Muscle of arm (tissue), 12 donors: ENCODE data around the gene MBTPS1. TPM values are rescaled to one million over a fixed set of nuclear protein-coding genes. Genes with fewer than 3 reads are reported as not detected.

Source experiments
- DNase-seq: peaks from one replicate; pipeline ENCODE4 v3.0.0-alpha.2; 2013
- polyA plus RNA-seq, 12 donors: library from polyadenylated mRNA; unstranded; fragments of 120-200 nt; gene quantifications; one replicate each; pipeline ENCODE4 v1.2.1, GENCODE V29; 2013; ENCODE audit not compliant: insufficient read length in 12 of 12

Gene MBTPS1
- polyA plus RNA-seq, 12 donors = 60.7 to 92.3 (median 69.3) TPM; not detected in 1

DNA sequence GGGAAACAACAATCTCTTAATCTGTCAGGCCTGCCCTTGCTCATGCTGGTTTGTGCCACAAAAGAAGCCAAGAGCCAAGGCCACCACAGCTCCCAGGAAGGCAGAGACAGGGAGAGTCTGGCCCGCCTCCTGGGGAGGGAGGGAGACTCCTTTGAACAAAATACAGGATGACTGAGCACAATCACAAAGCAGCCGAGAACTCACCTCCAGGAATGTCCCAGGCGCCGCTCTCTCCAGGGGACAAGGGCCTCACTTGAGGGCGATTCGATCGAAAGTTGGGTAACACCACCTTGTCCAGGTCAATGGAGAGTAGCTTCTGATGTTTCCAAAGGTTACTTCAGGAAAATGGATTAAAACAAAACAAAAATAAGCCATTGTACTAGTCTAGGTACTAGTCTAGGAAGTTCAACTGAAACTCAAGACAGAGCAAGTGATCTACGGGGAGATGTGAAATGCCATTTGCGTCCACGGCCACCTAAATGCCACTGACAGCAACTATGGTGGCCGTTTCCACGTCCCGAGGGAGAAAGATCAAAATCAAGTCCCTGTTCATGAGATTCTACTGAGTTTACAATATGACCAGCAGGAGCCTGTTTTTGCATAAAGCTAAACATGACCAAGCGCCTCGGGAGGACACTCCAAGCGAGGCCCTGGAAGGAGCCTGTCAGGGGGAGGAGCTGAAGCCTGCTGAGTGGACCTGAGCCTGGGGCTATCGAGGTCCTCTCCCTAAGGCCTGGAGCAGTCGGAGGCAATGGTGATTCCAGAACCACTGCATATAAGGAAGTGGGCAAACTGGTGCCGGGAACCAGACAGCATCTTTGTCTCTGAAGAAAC, 60.7 kb downstream of the MBTPS1 start:
- DNase-seq = no peak

DNA sequence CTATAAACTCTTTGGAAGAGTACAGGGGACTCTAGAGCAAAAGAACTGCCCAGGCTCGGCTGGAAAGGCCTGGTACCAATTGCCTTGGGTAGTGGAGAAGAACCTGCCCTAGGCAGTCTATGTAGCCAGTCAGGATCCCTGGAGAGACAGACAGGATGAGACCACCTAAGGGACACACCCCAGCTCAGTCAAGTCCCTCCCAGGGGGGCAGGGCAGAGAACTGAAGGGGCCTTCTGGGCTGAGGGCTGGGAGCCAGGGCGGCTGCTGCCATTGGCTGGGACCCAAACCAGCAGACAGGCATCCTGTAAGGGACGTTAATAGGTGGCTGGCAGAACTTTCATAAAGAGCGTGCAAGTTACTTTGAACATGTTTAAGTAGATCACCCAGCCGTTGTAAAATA, 61.4 kb downstream of the MBTPS1 start:
- no peak for DNase-seq

DNA sequence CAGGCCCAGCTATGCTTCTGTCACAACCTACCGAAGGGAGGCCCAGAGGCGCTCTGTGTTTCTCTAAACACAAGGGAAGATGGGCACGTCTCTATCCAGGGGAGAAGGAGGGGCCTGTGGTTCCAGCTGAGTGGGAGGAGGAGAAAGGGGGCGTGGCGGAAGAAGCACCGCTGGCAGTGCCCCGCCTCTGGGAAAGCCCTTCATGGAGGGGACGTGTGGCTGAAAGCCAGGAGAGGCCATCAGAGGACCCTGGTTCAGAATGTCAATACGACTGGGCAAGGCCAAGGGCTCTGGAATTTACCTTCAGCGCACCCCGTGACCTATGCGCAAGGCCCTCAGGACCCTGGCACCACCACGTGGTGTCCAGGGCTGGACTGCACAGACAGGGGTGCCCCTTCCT, 61.8 kb downstream of the MBTPS1 start:
- DNase-seq = no peak

DNA sequence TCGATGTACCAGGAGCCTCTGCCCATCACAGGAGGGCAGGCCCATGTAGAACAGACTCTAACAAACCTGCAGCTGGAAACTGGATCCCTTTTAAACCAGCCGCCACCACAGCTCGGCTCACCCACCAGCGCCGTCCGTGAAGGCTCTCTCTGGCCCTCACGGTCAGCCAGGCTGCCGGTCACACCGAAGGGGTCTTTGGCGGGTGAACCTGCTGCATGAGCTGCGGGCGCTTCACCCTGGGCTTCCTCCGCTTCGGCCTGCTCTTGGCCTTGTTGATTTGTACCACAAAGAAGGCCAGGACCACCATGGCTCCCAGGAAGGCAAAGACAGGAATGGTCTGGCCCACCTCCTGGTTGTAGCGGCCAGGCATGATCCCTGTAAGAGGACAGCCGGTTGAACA, 62.5 kb downstream of the MBTPS1 start:
- DNase-seq = no peak

DNA sequence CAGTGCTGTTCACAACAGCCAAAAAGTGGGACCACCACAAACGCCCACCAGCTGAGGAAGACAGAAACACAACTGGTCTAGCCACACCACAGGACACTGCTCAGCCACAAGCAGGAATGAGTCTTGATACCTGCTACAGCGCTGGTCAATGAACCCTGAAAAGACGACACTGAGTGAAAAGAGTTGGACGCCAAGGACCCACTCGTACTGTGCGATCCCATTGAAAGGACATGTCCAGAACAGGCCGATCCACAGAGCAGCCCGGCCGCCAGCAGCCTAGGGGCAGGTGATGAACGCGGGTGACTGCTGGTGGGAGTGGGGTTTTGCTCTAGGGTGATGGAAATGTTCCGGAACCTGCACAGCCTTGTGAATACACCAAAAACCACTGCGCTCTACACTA, 63.5 kb downstream of the MBTPS1 start:
- no peak for DNase-seq

DNA sequence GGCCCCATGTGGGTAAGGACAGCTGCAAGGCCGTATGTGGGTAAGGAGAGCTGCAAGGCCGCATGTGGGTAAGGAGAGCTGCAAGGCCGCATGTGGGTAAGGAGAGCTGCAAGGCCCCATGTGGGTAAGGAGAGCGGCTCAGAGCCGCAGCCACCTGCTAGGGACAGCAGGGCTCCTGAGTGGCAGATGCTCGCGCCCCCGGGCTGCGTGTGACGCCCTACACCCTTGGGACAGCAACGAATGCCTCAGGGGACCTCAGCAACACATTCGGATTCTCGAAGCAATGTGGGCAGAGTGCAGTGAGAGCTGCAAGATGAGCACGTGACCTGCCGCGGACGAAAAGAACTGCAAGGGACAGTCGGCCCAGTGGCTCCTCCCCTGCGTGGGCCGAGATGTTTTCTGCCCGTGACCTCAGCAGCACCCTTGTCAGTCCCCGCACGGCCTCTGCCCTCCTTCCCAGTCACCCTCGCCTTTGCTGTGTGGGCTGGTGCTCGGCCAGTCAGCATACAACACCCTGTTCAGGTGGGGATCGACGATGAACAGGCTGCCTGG, 64.6 kb downstream of the MBTPS1 start:
- no peak for DNase-seq

DNA sequence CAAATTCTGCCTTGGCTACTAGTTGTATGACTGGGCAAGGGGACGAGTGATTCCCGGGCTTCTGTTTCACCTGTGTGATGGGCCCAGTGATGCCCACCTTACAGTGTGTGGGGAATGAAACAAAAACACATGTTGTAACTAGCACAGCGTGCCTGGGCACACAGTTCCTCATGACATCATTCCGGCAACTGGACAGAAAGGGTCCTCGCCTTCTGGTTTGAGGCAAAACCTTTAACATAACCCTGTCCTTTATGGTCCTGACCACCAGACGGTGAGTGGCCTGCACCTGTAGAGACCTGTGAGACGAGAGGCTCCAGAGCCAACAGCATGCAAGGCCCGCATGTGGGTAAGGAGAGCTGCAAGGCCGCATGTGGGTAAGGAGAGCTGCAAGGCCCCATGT, 66.4 kb downstream of the MBTPS1 start:
- DNase-seq = no peak

DNA sequence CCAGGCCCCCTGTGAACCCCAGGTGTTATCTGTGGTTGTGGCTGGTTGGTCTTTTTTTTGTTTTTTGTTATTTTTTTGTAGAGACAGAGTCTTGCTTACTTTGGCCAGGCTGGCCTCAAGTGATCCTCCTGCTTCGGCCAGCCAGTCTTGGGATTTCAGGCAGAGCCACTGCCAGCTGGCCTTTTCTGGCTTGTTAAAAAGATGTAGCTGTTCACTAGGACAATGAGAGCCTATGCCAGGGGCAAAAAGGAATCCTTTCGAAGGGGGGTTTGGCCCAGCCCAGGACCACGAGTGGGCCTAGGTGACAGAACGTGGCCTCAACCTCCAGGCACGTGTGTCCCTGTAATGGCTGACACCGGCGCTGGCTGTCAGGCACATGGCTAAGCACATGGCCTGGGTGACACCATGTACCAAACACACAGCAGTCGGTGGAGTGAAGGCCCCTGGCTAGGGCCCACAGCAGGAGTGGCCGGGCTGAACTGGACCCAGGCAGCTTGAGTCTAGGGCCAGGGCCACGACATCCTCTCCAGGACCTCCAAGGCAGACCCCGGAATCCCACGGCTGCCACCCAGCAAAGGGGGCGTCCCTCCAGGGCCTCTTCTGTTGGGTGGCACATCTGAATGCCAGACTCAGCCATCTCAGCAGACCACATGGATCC, 67.2 kb downstream of the MBTPS1 start:
- DNase-seq = no peak

DNA sequence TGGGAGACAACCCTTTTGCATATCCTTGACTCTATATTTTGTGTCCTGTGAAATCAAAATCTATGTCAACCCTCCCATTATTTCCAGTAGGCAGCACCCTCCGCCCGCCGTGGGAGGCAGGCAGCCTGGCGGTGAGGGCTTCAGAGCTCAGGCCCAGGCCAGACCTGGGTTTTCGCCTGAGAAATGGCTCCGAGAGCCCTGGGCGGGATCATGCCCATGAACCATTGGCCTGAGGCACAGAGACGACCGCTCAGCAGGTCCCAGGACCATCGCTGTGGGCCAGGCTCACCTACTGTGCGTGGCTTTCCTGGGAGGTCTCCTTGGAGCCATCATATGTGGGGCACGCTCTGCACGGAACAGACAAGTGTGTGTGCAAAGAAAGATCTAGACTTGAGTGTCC, 67.9 kb downstream of the MBTPS1 start:
- DNase-seq = no peak

DNA sequence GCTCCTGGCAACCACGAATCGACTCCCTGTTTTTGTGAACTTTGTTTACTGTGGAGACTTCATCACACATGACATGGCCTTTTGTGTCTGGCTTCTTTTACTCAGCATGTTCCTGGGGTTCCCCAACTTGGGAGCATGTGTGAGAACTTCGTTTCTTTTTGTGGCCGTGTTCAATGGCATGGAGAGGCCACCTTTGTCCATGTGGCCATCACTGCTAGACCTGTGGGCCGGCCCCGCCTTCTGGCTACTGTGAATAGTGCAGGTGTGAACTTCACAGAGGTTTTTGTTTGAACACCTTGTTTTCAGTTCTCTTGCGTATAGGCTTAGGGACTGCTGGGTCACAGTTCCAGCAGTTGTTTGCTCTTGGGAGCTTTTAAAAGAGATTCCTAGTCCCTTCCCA, 68.5 kb downstream of the MBTPS1 start:
- DNase-seq = no peak

DNA sequence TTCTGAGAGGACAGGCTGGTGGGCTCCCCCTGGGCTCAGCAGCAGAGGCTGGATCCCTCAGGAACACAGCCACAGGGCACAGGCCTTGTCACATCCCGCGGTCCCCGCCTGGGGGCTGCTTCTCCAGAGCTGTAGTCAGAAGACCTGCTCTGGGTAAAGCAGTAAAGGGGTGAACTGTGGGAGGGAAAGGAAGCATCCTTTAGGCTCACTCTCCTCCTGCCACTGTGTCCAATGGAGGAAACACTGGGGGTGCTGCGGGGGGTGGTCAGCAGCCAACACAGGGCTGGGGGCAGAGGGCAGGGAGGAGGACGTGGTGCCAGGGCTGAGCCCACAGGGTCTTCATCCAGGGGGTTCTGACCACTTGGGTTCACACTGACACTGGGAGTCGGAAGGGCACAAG, 69.1 kb downstream of the MBTPS1 start:
- DNase-seq = no peak

DNA sequence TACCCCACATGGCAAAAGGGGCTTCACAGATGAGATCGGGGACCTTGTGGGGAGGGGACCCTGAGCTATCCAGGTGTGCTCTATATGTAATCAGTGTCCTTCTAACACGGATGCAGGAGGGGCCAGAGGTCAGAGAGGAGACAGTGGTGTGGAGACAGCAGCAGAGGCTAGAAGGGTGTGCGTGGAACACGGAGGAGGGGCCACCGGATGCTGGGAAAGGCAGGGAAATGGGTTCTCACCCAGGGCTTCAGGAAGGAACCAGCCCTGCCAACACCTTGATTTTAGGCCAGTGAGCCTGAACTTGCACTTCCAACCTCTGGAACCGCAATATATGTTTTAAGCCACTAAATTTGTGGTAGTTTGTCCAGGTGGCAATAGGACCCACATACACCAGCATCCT, 69.5 kb downstream of the MBTPS1 start:
- DNase-seq = no peak

DNA sequence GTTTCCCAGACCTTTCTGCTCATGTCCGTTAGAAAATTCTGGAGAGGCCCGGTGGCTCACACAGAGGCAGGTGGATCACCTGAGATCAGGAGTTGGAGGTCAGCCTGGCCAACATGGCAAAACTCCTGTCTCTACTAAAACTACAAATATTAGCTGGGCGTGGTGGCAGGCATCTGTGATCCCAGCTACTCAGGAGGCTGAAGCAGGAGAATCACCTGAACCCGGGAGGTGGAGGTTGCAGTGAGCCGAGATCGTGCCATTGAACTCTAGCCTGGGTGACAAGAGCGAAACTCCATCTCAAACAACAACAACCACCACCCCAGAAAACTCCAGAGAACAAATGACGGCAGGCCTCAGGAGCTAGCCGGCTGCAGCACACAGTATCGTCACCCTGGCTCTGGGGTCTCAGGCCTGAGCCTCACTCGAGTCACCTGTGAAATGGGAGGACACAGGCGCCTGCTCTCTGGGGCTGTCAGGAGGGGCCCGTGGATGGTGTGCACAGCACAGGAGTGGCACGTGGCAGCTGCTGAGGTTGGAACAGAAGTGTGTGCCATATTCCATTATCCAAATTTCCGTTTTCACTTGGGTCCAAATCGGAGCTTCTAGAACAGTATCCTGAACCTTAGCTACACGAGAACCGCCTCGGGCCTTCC, 70.8 kb downstream of the MBTPS1 start:
- no peak for DNase-seq

DNA sequence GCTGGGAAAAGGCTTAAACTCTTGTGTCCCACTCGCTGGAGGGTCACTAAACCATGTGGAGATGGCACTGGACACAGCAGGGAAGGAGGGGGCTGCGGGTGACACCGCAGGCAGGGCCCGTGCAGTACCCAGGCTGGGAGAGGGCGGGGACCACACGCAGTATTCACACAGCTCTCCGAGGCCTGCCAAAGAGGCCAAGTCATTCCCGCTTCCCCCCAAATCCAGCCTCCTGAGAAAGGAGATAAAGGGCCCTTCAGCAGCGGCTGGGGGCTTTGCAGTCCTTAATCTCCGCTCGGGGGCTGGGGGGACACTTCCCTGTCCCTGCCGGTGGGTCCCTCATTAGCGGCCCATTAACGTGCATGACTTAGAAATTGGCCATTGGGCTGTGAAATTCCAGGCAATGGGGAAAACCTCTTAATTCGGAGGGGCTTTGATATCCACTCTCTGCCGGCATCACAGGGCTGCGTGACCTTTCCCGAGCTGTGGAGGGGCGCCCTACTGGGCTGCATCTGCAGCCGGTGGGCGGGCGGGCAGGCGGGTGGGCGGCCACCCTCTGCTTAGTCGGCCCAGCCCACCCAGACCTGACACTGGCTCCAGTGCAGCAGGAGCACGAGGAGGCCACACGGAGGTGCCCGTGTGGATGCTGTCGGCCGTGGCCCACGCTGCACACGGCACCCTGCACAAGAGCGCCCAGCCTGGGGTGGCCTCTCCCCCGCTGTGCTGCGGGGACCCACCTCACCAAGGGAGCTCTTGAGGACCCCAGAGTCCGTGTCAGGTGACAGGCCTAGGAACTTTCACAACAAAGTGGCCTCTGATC, 71.5 kb downstream of the MBTPS1 start:
- no peak for DNase-seq

DNA sequence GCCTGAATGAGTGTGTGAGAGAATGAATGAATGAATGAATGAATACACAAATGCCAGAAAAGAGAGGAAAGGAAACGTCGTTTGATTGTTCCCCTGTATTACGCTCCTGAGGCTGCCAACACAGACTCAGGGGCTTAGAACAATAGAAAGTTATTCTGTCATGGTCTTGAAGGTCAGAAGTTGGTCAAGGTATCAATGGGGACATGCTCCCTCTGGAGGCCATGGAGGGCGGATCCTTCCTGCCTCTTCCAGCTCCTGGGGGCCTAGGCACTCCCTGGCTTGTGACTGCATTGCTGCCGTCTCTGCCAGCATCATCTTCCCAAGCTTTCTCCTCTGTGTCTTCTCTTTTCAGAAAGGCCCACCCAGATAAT, 72.6 kb downstream of the MBTPS1 start:
- DNase-seq = no peak

DNA sequence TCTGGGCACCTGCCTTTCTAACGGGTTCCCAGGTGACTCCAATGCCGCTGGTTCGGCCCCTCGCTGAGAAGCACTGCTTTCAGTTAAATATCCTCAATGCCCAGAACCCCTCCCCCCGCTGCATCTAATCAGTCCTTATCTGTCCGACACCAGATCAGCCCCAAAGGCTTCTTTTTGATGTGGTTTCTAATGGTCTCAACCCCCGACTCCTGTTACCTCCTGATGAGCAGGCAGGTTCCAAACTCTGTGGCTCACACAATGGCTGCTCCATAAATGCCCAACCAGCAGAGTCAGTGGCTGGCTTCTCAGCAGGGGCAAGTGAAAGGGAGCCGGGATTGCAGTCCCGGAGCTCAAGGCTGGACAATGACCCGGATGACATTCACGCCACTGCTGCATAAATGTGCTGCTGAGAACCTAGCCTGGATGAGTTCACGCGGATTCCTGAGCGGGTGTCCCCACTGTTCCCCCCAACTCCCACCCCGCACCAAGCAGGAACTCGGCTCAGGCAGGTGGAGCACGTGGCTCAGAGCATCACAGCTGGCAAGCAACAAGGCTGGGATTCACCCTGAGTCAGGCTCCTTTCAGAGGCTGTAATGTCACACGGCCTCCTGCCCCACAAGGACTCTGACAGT, 73.1 kb downstream of the MBTPS1 start:
- DNase-seq = no peak

DNA sequence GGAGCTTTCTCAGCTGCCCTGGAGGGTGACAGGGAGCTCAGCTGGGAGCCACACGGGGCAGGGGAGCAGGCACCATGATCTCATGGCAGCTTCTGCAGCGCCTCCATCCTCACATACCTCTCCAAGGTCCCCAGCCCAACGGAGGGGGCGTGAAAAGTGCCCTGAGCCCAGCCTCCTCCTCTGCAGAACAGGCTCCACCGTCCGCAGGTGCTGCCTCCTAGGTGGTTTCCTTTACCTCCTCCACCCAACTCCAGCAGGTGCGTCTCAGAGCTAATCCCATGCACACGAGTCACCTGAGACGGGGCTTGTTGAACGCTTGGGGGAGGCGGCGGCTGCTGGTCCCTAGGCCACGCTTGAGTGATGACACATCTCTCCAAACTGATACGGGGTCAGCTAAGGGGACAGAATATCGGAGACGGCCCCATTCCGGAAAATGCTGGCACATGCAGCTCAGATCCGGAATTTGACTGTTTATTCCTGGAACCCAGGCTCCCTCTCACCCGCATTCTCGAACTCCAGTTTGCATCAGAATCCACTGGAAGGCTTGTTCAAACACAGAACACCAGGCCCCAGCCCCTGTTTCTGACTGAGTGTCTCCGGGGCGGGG, 73.8 kb downstream of the MBTPS1 start:
- no peak for DNase-seq

DNA sequence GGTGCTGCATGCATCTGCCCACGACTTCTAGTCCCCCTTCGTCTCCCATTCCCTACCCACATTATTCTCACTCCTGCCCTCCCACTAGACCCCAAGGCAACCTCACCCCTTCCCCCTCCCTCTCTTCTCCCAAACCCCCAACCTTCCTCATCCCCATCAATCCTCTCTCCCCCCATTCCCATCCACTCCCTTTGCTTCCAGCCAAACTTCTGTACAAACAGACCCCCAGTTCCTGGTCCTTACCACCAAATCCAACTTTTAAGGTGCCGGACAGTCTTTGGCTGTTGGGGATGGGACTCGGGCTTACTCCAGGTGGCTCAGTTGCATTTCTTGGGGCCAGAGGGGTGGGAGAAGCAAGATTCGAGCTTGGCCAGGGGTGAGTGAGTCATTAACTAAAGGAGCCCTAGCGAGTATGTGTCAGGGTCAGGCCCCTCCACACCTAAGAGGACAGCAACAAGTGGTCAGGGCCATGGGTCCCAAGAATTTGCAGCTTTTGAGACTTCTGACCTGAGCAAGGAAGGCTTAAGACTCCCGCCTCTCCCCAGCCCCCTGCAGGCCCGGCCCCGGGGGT, 74.3 kb downstream of the MBTPS1 start, which contains the start of gene SLC38A8:
SLC38A8 (minus strand) TSS at position 488 of the 571 bp plus-strand sequence. CDS start 638 bp downstream, outside the sequence.
- no peak for DNase-seq

DNA sequence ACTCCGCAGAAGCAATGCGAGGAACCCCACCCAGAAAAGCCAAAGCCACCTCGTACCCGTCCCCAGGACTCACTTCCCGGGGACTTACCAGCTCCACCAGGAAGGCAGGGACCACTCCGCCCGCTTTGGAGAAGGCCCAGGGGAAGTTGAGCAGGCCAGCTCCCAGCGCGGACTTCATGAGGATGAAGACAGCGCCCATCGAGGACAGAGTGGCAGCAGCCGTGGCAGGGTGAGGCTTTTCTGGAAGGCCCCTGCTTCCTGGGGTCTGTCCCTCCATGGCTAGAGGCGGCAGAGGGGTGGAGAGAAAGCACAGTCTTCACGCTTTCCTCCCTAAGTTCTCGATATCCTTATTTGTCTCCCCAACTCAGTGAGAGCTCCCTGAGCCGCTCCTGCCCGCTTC, 74.9 kb downstream of the MBTPS1 start:
- no peak for DNase-seq
